T-cell (primary cell): ENCODE data around the gene IFI6. TPM values are rescaled to one million over a fixed set of nuclear protein-coding genes. Genes with fewer than 3 reads are reported as not detected.
A peak's percentile ranks its signal among the peaks of the same experiment; 100 is the strongest.

ENCODE experiments used
- ATAC-seq, 4 experiments: fragments of 200-7000 bp in 3 of 4; fragments of 150-1000 bp in 1 of 4; cut with Tn5 transposase; replicated peaks in 1 of 4; 1 replicate in 3 of 4; 2 replicates in 1 of 4; pipeline ENCODE4 v1.10.0; 2021; ENCODE audit warnings: moderate library complexity in 3 of 4, mild to moderate bottlenecking in 2 of 4, moderate number of reproducible peaks in 1 of 4
- CTCF ChIA-PET, 2 donors: fragments of 300-600 bp; sonication (Branson Sonifier 250); formaldehyde crosslinking; loops; one replicate each; lab custom pipeline; 2022; ENCODE audit warnings: antibody characterized with exemption in 2 of 2; lab: Charles Lee
- POLR2A ChIA-PET, 2 donors: fragments of 300-600 bp; sonication (Branson Sonifier 250); formaldehyde crosslinking; loops; one replicate each; lab custom pipeline; 2022; ENCODE audit warnings: antibody characterized with exemption in 2 of 2; lab: Charles Lee
- DNase-seq, 35 experiments: peaks; one replicate each; pipeline versions ENCODE4 v3.0.0 to v3.0.0-alpha.2; 2013 to 2023
- H3K27ac ChIP-seq: one replicate; pipeline ENCODE4 v1.5.1; 2013; ENCODE audit warnings: low read length
- H3K27me3 ChIP-seq, 2 experiments: replicated peaks in 1 of 2; 1 replicate in 1 of 2; 2 replicates in 1 of 2; pipeline versions ENCODE4 v1.6.1 to v1.7.0; 2013; ENCODE audit warnings: low read length in 1 of 2, mixed read lengths in 1 of 2; ENCODE audit not compliant: control insufficient read depth in 2 of 2, insufficient read depth in 2 of 2; ENCODE audit errors: extremely low read depth in 1 of 2
- H3K36me3 ChIP-seq, 2 donors: 1 replicate in 1 of 2; 2 replicates in 1 of 2; pipeline versions ENCODE4 v1.6.1 to v1.7.0; 2013; ENCODE audit warnings: low read length in 1 of 2; ENCODE audit not compliant: control insufficient read depth in 2 of 2, insufficient read depth in 1 of 2; ENCODE audit errors: extremely low read depth in 1 of 2
- H3K4me1 ChIP-seq, 2 experiments: 1 replicate in 1 of 2; 2 replicates in 1 of 2; pipeline versions ENCODE4 v1.6.1 to v1.7.0; 2013; ENCODE audit warnings: low read length in 2 of 2, mixed read lengths in 1 of 2; ENCODE audit not compliant: insufficient read depth in 2 of 2, control insufficient read depth in 1 of 2; ENCODE audit errors: extremely low read depth in 1 of 2
- H3K4me3 ChIP-seq, 2 donors: 1 replicate in 1 of 2; 2 replicates in 1 of 2; pipeline versions ENCODE4 v1.5.1 to v1.7.0; 2013; ENCODE audit warnings: mild to moderate bottlenecking in 2 of 2, low read length in 1 of 2, moderate library complexity in 1 of 2; ENCODE audit not compliant: control insufficient read depth in 1 of 2; ENCODE audit errors: extremely low read depth in 1 of 2
- H3K9me3 ChIP-seq: 2 replicates; pipeline ENCODE4 v1.7.0; 2013
- H3K27ac Mint-ChIP-seq, 2 donors: one replicate each; pipeline ENCODE4 v1.8.0; 2020 to 2021; ENCODE audit warnings: mild to moderate bottlenecking in 2 of 2, mixed read lengths in 2 of 2
- H3K27me3 Mint-ChIP-seq, 2 donors: one replicate each; pipeline ENCODE4 v1.8.0; 2021 to 2022; ENCODE audit warnings: mixed read lengths in 2 of 2
- H3K36me3 Mint-ChIP-seq: one replicate; pipeline ENCODE4 v1.8.0; 2021; ENCODE audit warnings: mixed read lengths
- H3K4me1 Mint-ChIP-seq, 3 donors: one replicate each; pipeline ENCODE4 v1.8.0; 2020 to 2022; ENCODE audit warnings: mixed read lengths in 3 of 3, mild to moderate bottlenecking in 1 of 3
- H3K4me3 Mint-ChIP-seq, 3 donors: one replicate each; pipeline ENCODE4 v1.8.0; 2020 to 2022; ENCODE audit warnings: mild to moderate bottlenecking in 3 of 3, mixed read lengths in 3 of 3, moderate library complexity in 3 of 3
- H3K9me3 Mint-ChIP-seq, 3 donors: one replicate each; pipeline ENCODE4 v1.8.0; 2020 to 2022; ENCODE audit warnings: mixed read lengths in 3 of 3
- WGBS: methylation state at CpG from one replicate; pipeline ENCODE4 v1.1.5; 2013; ENCODE audit warnings: missing lambda C conversion rate; ENCODE audit not compliant: insufficient coverage; 5-methylcytosine and 5-hydroxymethylcytosine counted together
- total RNA-seq, 35 experiments: library from RNA in 6 of 35; stranded (reverse) in 6 of 35; fragments of 120-200 nt in 1 of 35; gene quantifications; one replicate each; pipeline versions ENCODE4 v1.2.1 to v1.2.4 and lab custom pipeline; 2013 to 2026

Gene IFI6
- total RNA-seq, 5 donors from 2014 or later (not counting 1 experiment from before 2014, with no cell fraction given) = 28.2 to 52.1 (median 40.7) TPM

DNA sequence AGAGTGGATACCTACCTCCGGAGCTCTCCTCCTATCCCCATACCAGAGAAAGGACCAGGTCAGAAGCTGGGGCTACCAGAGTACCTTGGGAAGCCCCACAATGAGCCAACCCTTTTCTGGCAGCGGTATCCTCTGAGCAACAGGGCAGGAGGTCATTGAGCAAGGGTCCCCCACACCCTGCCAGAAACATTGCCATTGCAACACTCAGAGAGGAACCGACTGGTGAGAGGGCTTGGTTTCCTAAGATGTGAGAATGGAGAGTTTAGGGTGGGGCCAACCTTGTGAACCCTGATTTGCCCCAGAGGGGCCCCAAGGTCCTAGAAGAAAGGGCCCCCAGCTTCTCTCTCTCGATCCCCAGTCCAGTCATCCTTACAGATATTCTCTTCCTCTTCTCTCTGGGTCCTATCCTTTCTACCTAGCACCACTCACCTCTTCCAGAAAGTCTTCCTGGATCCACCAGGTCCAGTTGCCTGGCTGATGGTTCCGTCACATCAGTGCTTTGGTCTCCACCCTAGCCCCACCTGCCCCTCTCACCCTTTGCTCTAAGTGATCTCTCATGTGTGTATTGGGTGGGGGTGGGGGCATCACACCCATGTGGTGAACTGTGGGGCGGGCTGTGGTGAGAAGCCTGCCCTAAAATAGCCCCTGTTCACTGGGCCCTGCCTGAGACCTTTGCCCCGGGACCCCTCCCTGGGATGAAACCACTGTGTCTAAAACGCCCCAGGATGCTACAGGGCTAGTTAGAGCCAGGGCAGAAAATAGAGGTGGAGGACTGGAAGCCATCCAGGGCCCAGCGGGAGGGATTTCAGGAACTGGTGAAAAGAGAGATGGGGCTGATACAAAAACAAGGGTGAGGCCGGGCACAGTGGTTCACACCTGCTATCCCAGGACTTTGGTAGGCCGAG, 45.7 kb downstream of the IFI6 start:
- 80% methylated on average over 8 of the region's 11 CpGs for WGBS
- no peaks in the 10 kb centered on the region for H3K27me3 Mint-ChIP-seq
- ChIA-PET CTCF (interaction anchor here in 1 of 2 donors (0.6 kb wide), 1 partner anchor 35 kb away, joined by 3 read pairs; no protein-coding TSS in a partner anchor), POLR2A (no interaction called here)
- Histone ChIP-seq H3K9me3 (no peaks in the 10 kb centered on the region), H3K4me3 (peak overlapping the region in 1 of 2 donors; percentile 50), H3K36me3 (peaks cover 0 to 4% of the 10 kb centered on the region in 2 donors), H3K4me1 (peaks cover 32 to 82% of the 10 kb centered on the region in 2 experiments), H3K27me3 (no peaks in the 10 kb centered on the region), H3K27ac (peak overlapping the region; percentile 48)
- peaks cover 32 to 37% (median 32%) of the 10 kb centered on the region in 3 donors for H3K4me1 Mint-ChIP-seq
- peak overlapping the region; percentile 82 for H3K27ac Mint-ChIP-seq
- H3K9me3 Mint-ChIP-seq = no peaks in the 10 kb centered on the region
- no peaks in the 10 kb centered on the region for H3K36me3 Mint-ChIP-seq
- ATAC-seq (peak in 1 of 4 experiments; percentile 38), DNase-seq (peak in 3 of 35 experiments; percentile 23 to 44 (median 33))
- H3K4me3 Mint-ChIP-seq = peak overlapping the region in 1 of 3 donors; percentile 49

DNA sequence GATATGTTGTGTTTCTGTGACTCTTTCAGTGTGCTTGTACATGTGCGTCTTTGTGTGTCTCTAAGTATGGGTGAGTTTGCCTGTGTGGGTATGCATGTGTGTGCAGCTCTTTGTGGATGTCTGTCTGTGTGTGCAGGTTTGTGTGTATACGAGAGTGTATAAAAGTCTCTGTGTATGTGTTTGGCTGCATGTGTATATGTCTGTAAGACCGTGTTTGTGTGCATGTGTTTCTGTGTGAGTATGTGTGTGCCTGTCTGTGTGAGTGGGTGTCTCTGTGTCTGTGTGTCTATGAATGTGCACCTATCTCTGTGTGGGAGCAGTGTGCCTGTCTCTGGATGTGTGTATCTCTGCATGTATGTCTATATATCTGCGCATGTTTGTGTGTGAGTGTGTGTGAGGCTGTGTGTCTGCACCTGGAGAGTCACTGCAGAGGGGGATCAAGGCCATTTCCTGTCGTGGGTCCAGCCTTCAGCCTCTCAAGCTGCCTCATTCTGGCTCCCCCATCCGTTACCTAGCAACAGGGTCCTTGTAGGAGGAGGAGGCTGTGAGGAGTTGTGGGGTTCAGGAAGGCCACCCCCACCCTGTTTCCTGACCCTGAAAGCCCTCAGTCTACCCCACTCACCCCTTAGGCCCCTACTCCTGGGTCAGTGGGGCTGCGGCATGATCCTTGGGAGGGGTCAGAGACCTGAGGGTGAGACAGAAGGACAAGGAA, 47.4 kb downstream of the IFI6 start:
- peaks cover 26 to 81% of the 10 kb centered on the region in 2 experiments for H3K4me1 ChIP-seq
- Mint-ChIP-seq H3K9me3 (no peaks in the 10 kb centered on the region), H3K36me3 (no peaks in the 10 kb centered on the region), H3K27ac (no peak overlapping the region), H3K4me1 (peaks cover 20 to 31% (median 27%) of the 10 kb centered on the region in 3 donors), H3K27me3 (no peaks in the 10 kb centered on the region), H3K4me3 (no peak overlapping the region)
- CTCF ChIA-PET = interaction anchor here in 1 of 2 donors (1.0 kb wide), 1 partner anchor 38 kb away, joined by 3 read pairs; no protein-coding TSS in a partner anchor
- H3K36me3 ChIP-seq = peaks cover 0 to 4% of the 10 kb centered on the region in 2 donors
- peak overlapping the region in 1 of 2 donors; percentile 50 for H3K4me3 ChIP-seq
- ATAC-seq (peak in 1 of 4 experiments; percentile 27), DNase-seq (no peak)
- H3K9me3 ChIP-seq = no peaks in the 10 kb centered on the region
- no peaks in the 10 kb centered on the region for H3K27me3 ChIP-seq
- WGBS = 58% methylated on average over 3 of the region's 7 CpGs
- POLR2A ChIA-PET = no interaction called here
- H3K27ac ChIP-seq = peak overlapping the region; percentile 48

DNA sequence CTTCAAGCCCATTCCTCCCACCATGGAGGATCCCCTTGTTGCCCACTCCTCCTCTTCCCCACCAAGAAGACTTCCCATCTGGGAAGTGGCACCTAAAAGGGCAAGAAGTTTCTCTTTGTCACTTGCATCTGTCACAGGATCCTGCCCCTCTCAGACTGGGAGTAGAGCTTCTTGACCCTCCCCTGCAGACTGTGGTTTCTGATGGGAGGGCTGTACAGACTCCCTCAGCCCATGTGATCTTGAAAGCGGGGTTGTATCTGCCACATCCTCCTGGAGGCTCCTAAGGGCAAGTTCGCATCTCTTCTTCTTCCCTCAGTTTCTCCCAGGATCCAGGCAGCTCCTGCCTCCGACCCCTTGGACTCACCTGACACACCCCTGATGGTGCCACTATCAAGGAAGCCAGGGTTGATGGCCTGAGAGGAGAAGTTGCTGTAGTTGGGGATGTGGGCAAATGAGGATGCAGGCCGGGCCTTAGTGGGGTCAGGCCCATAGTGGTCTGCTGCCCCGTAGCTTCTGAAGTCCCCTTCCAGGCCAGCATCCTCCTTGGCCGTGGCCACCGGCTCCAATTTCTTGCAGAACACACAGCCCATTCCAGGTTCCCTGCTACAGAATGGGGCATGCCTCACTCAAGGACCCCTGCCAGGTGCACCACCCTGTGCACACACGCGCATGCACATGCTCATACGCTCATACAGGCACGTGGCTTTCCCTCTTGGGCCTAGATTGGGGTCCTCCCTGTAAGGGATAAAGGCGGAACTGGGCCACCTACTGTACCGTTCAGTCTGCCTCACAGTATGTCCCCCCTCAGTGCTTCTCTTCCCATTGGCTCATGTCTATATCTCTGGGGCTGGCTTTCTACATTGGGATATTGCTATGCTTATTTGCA, 48.4 kb downstream of the IFI6 start:
- Mint-ChIP-seq H3K4me3 (peak overlapping the region in 1 of 3 donors; percentile 27), H3K4me1 (peaks cover 20 to 29% (median 26%) of the 10 kb centered on the region in 3 donors), H3K27me3 (no peaks in the 10 kb centered on the region), H3K36me3 (no peaks in the 10 kb centered on the region), H3K9me3 (no peaks in the 10 kb centered on the region), H3K27ac (peak overlapping the region in 1 of 2 donors; percentile 80)
- ChIA-PET POLR2A (interaction anchor here in 1 of 2 donors (0.6 kb wide), 1 partner anchor 8 kb away, joined by 3 read pairs; no protein-coding TSS in a partner anchor), CTCF (no interaction called here)
- Histone ChIP-seq H3K4me1 (peaks cover 26 to 84% of the 10 kb centered on the region in 2 experiments), H3K4me3 (no peak overlapping the region), H3K36me3 (peaks cover 0 to 4% of the 10 kb centered on the region in 2 donors), H3K27ac (no peak overlapping the region), H3K9me3 (no peaks in the 10 kb centered on the region), H3K27me3 (no peaks in the 10 kb centered on the region)
- WGBS = 88% methylated on average over 4 of the region's 13 CpGs
- DNase-seq = peak in 1 of 35 experiments; percentile 43
- peak in 3 of 4 experiments; percentile 44 to 57 (median 51) for ATAC-seq

DNA sequence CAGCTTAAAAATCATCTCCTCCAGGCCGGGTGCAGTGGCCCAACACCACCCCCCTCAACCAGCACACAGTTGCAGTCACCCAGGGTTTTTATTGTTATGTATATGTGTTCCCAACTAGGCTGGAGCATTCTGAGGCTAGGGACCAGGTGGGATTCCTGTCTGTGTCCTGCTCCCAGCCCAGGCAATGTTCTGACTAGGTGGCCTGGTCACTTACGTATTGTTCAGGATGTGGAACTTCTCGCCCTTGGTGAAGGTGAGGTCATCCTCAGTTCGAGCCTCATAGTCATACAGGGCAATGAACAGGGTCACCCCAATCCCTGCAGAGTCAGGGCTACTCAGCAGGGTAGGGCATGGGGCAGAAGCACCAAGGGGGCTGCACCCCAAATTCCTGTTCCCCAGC, 49.2 kb downstream of the IFI6 start:
- H3K27ac ChIP-seq = no peak overlapping the region
- no peaks in the 10 kb centered on the region for H3K9me3 ChIP-seq
- H3K4me1 Mint-ChIP-seq = peaks cover 24 to 35% (median 32%) of the 10 kb centered on the region in 3 donors
- no peaks in the 10 kb centered on the region for H3K36me3 Mint-ChIP-seq
- CTCF ChIA-PET = no interaction called here
- peak overlapping the region in 1 of 3 donors; percentile 27 for H3K4me3 Mint-ChIP-seq
- H3K4me3 ChIP-seq = no peak overlapping the region
- peaks cover 32 to 84% of the 10 kb centered on the region in 2 experiments for H3K4me1 ChIP-seq
- POLR2A ChIA-PET = no interaction called here
- DNase-seq = no peak
- H3K27ac Mint-ChIP-seq = peak overlapping the region; percentile 34 to 80
- peaks cover 0 to 4% of the 10 kb centered on the region in 2 donors for H3K36me3 ChIP-seq
- H3K27me3 ChIP-seq = no peaks in the 10 kb centered on the region
- WGBS = 67% methylated on average over 3 of the region's 4 CpGs
- ATAC-seq = no peak
- H3K27me3 Mint-ChIP-seq = no peaks in the 10 kb centered on the region
- no peaks in the 10 kb centered on the region for H3K9me3 Mint-ChIP-seq

DNA sequence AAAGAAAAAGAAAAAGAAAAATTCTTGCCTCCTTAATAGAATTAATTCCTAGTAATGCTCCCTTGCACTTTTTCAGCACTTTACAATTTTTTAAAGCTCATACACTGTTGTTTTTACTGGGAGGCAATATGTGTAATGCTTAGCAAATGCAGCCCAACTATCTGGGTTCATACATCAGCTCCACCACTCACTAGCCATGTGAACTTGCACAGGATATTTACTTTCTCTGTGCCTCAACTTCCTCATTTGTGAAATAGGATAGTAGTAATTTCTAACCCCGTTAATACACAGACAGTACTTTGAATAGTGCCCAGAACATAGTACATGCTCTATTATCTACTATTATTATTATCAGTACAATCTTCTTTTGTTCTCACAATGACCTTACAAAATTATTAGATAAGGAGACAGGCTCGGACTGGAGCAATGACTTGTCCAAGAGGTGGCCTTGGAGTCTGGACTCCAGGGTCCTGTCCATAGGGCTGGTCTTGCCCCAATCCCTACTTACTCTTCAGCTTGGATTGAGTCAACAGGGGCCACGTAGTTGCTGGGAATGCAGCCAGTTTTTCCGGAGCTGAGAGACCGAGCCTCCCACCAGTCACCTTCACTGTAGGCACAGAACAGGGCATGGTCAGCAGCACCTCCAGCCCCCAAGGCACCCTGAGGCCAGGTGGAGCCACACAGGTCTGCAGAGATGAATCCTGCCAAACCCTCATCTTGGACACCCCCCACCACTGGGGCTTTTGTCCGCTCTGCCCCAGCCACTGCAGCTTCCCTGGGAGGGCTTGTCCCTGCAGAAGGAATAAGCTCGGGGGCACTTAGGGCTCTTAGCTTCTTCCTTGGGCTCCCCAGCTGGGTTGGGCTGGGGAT, 50.7 kb downstream of the IFI6 start:
- 82% methylated on average over 5 of the region's 7 CpGs for WGBS
- CTCF ChIA-PET = interaction anchor here (0.7 to 1.1 kb wide), 3 partner anchors 10 to 466 kb away, joined by 3 to 9 read pairs (median 6); no protein-coding TSS in a partner anchor
- Mint-ChIP-seq H3K9me3 (no peaks in the 10 kb centered on the region), H3K27ac (peak overlapping the region in 1 of 2 donors; percentile 23), H3K4me1 (peaks cover 40 to 44% (median 42%) of the 10 kb centered on the region in 3 donors), H3K27me3 (no peaks in the 10 kb centered on the region), H3K36me3 (no peaks in the 10 kb centered on the region), H3K4me3 (no peak overlapping the region)
- Histone ChIP-seq H3K36me3 (peaks cover 3 to 12% of the 10 kb centered on the region in 2 donors), H3K9me3 (no peaks in the 10 kb centered on the region), H3K27ac (no peak overlapping the region), H3K27me3 (no peaks in the 10 kb centered on the region), H3K4me1 (peaks cover 46 to 84% of the 10 kb centered on the region in 2 experiments), H3K4me3 (no peak overlapping the region)
- POLR2A ChIA-PET = interaction anchor here (0.6 to 0.7 kb wide), 3 partner anchors 158 to 592 kb away, joined by 4 to 19 read pairs (median 5); no protein-coding TSS in a partner anchor
- DNase-seq (no peak), ATAC-seq (no peak)
